ENCODE data around the gene GSTA2. TPM values are rescaled to one million over a fixed set of nuclear protein-coding genes. Genes with fewer than 3 reads are reported as not detected.

GSTA2 gene
- total RNA-seq, 4 donors from 2014 or later = 1.4 TPM; not detected in 3

- H3K9me3 ChIP-seq = peaks cover 0 to 5% (median 0%) of the 10 kb centered on the region in 3 donors
- H3K4me1 ChIP-seq = no peaks in the 10 kb centered on the region
- no peak for TF ChIP-seq POLR2A (IDR thresholded peaks at IDR 0.05)
- no peak for TF ChIP-seq POLR2AphosphoS5 (IDR thresholded peaks at IDR 0.05)
- no peak for TF ChIP-seq CTCF (IDR thresholded peaks at IDR 0.05)
- no peak for TF ChIP-seq EP300 (IDR thresholded peaks at IDR 0.05)
- 93% methylated on average over 6 of the region's 6 CpGs; no CpG with 5 or more reads in 1 of the 2 donors for WGBS, 2 donors (ENCODE audit: low coverage in 1 of 2)
- H3K4me3 ChIP-seq = no peak overlapping the region
- H3K27ac ChIP-seq = no peak overlapping the region
- ATAC-seq = no peak
- H3K36me3 ChIP-seq = no peaks in the 10 kb centered on the region
- H3K27me3 ChIP-seq = no peaks in the 10 kb centered on the region
These were observed 28.2 kb downstream of the GSTA2 start for GRCh38 chr6:52735071-52735470.

- no peaks in the 10 kb centered on the region for H3K36me3 ChIP-seq
- 89% methylated on average over 3 of the region's 3 CpGs for WGBS, 2 donors (ENCODE audit: low coverage in 1 of 2)
These were observed 29.2 kb downstream of the GSTA2 start for GRCh38 chr6:52734072-52734471.

GRCh38 chr6:52733172-52733571, 30.1 kb downstream of the GSTA2 start:
- Histone ChIP-seq H3K4me3 (no peak overlapping the region), H3K27ac (no peak overlapping the region), H3K27me3 (no peaks in the 10 kb centered on the region), H3K9me3 (no peaks in the 10 kb centered on the region), H3K4me1 (no peaks in the 10 kb centered on the region), H3K36me3 (no peaks in the 10 kb centered on the region)
- ATAC-seq = no peak
- TF ChIP-seq POLR2A (IDR thresholded peaks at IDR 0.05) (no peak), CTCF (IDR thresholded peaks at IDR 0.05) (no peak), POLR2AphosphoS5 (IDR thresholded peaks at IDR 0.05) (no peak), EP300 (IDR thresholded peaks at IDR 0.05) (no peak)
- no CpG with 5 or more reads among the region's 1 CpG for WGBS, 2 donors (ENCODE audit: low coverage in 1 of 2)

More at GRCh38 chr6:52734072-52734471, 29.2 kb downstream of the GSTA2 start:
- no peaks in the 10 kb centered on the region for H3K4me1 ChIP-seq
- no peak overlapping the region for H3K4me3 ChIP-seq
- no peaks in the 10 kb centered on the region for H3K27me3 ChIP-seq
- H3K9me3 ChIP-seq = no peaks in the 10 kb centered on the region
- no peak for TF ChIP-seq CTCF (IDR thresholded peaks at IDR 0.05)
- no peak for TF ChIP-seq POLR2A (IDR thresholded peaks at IDR 0.05)
- TF ChIP-seq POLR2AphosphoS5 (IDR thresholded peaks at IDR 0.05) = no peak
- H3K27ac ChIP-seq = no peak overlapping the region
- ATAC-seq = no peak

GRCh38 chr6:52731719-52732118, 31.6 kb downstream of the GSTA2 start:
- H3K27ac ChIP-seq = no peak overlapping the region
- WGBS, 2 donors (ENCODE audit: low coverage in 1 of 2) = 66 to 95% methylated on average over 3 to 4 of the region's 6 CpGs
- H3K9me3 ChIP-seq = no peaks in the 10 kb centered on the region
- no peak for TF ChIP-seq EP300 (IDR thresholded peaks at IDR 0.05)
- no peak for TF ChIP-seq CTCF (IDR thresholded peaks at IDR 0.05)
- no peak for TF ChIP-seq POLR2A (IDR thresholded peaks at IDR 0.05)
- TF ChIP-seq POLR2AphosphoS5 (IDR thresholded peaks at IDR 0.05) = no peak
- no peaks in the 10 kb centered on the region for H3K27me3 ChIP-seq
- no peaks in the 10 kb centered on the region for H3K4me1 ChIP-seq
- H3K36me3 ChIP-seq = no peaks in the 10 kb centered on the region
- H3K4me3 ChIP-seq = no peak overlapping the region
- no peak for ATAC-seq

GRCh38 chr6:52729576-52729975, 33.7 kb downstream of the GSTA2 start:
- H3K4me1 ChIP-seq = no peaks in the 10 kb centered on the region
- ATAC-seq = no peak
- no peaks in the 10 kb centered on the region for H3K36me3 ChIP-seq
- H3K27ac ChIP-seq = no peak overlapping the region
- no peaks in the 10 kb centered on the region for H3K27me3 ChIP-seq
- no peaks in the 10 kb centered on the region for H3K9me3 ChIP-seq
- TF ChIP-seq CTCF (IDR thresholded peaks at IDR 0.05) (no peak), POLR2A (IDR thresholded peaks at IDR 0.05) (no peak), EP300 (IDR thresholded peaks at IDR 0.05) (no peak), POLR2AphosphoS5 (IDR thresholded peaks at IDR 0.05) (no peak)
- no peak overlapping the region for H3K4me3 ChIP-seq
- WGBS, 2 donors (ENCODE audit: low coverage in 1 of 2) = 67 to 100% methylated on average over 1 of the region's 1 CpG

Measured in gastroesophageal sphincter (tissue), 4 donors.